Measurements from ENCODE around the gene ERVK3-1.
"Not testable (repeated sequence)": the region's sequence is repeated elsewhere in the genome, so short reads cannot be mapped to it uniquely, and the experiment has no call there.

Gene ERVK3-1, protein sequence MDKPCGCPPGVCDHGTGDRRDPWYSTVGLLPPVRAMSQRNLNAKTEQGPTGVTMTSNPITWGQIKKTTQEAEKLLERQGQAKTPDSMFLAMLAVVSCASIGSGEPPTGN

DNA sequence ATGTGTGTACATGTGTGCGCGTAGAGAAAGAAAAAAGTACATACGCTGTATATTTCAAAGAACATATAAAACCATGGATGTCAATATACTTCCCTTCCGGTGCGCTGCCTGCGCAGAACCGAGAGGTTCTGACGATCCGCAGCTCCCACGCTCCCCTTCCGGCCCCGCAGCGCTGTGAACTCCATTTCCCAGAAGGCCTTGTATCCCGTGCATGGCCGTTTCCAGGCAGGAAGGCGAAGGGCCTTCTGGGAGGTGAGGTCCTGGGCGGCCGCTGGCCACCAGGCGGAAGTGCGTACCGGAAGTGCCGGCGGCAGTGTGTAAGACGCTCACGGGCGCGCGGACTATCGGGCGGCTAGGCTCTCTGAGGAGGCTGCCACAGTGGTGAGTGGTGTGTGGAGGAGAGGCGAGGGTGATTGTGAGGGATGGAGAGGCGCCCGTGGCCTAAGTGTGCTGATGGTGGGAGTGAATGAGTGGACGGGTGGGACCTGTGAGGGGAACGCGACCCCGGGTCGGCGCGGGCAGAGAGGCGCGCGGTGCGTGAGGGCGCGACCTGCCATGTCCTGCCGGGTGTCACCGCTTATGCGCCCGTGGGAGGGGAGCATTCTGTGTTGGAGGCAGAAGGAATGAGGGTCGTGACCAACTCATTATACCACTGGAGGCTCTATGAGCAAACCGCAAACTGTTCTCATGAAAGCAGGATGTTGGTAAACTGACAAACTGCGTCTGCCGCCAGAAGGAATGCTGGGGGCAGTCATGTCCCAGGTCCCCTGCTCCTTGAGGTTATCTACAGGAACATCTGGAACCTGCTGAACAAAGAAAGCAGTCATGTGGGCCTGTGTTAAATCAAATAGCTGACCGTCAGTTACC is at the start of gene ERVK3-1:
TSS of gene ERVK3-1 (plus strand) at position 313 of the 867 bp plus-strand sequence. CDS start 6,792 bp downstream, outside the sequence.
- H3K4me3 ChIP-seq (ENCODE audit: low read depth, low read length), result peak within 1 kb of the TSS; percentile 80
- TF ChIP-seq CTCF (IDR thresholded peaks at IDR 0.05; ENCODE audit: low read depth, low read length, missing control alignments), result no peak
- DNase-seq (ENCODE audit: low read depth), result peak; percentile 90
- in situ Hi-C loops (cut with HindIII; ENCODE audit: low sequenced_read_pairs), result no loop called here

GRCh38 chr19:58258259-58258658 is 46.9 kb upstream of the ERVK3-1 start:
- in situ Hi-C loops (cut with HindIII; ENCODE audit: low sequenced_read_pairs); H3K4me3 ChIP-seq (ENCODE audit: low read depth, low read length); DNase-seq (ENCODE audit: low read depth): not testable (repeated sequence)

DNA sequence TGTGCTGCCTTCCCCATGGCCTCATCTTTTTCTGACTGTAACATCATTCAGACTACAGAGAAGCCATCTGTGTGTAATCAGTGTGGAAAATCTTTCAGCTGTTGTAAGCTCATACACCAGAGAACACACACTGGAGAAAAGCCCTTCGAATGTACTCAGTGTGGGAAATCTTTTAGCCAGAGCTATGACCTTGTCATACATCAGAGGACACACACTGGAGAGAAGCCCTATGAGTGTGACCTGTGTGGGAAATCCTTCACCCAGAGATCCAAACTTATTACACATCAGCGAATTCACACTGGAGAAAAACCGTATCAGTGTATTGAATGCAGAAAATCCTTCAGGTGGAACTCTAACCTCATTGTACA is 43.6 kb upstream of the ERVK3-1 start:
- no peak overlapping the region for H3K4me3 ChIP-seq (ENCODE audit: low read depth, low read length)
- DNase-seq (ENCODE audit: low read depth), result no peak
- in situ Hi-C loops (cut with HindIII; ENCODE audit: low sequenced_read_pairs), result loop anchor here (5.0 kb wide), 1 partner anchor 34 kb away; the partner anchor contains the start of gene ZNF544
- TF ChIP-seq CTCF (IDR thresholded peaks at IDR 0.05; ENCODE audit: low read depth, low read length, missing control alignments), result no peak

DNA sequence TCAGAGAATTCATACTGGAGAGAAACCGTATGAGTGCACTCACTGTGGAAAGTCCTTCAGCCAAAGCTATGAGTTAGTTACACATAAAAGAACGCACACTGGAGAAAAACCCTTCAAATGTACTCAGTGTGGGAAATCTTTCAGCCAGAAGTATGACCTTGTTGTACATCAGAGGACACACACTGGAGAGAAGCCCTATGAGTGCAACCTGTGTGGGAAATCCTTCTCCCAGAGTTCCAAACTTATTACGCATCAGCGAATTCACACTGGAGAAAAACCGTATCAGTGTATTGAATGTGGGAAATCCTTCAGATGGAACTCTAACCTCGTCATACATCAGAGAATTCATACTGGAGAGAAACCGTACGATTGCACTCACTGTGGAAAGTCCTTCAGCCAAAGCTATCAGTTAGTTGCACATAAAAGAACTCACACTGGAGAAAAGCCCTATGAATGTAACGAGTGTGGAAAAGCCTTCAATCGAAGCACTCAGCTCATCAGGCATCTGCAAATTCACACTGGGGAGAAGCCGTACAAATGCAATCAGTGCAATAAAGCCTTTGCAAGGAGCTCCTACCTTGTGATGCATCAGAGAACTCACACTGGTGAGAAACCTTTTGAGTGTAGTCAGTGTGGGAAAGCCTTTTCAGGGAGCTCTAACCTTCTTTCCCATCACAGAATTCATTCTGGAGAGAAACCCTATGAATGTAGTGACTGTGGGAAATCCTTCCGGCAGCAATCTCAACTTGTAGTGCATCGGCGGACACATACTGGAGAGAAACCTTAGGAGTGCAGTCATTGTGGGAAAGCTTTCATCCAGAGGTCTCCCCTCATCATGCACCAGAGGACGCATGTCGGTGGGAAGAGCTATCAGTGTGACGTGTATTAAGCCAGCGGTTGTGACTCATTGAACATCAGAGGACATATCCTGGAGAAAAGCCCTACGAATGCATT is 42.9 kb upstream of the ERVK3-1 start:
- in situ Hi-C loops (cut with HindIII; ENCODE audit: low sequenced_read_pairs), result loop anchor here (5.0 kb wide), 1 partner anchor 35 kb away; the partner anchor contains the start of gene ZNF544
- no peak for TF ChIP-seq CTCF (IDR thresholded peaks at IDR 0.05; ENCODE audit: low read depth, low read length, missing control alignments)
- no peak overlapping the region for H3K4me3 ChIP-seq (ENCODE audit: low read depth, low read length)
- DNase-seq (ENCODE audit: low read depth), result no peak

- no peak for DNase-seq (ENCODE audit: low read depth)
- no peak for TF ChIP-seq CTCF (IDR thresholded peaks at IDR 0.05; ENCODE audit: low read depth, low read length, missing control alignments)
- no peak overlapping the region for H3K4me3 ChIP-seq (ENCODE audit: low read depth, low read length)
- in situ Hi-C loops (cut with HindIII; ENCODE audit: low sequenced_read_pairs), result loop anchor here (5.0 kb wide), 1 partner anchor 36 kb away; the partner anchor contains the start of gene ZNF544
These were observed 42.3 kb upstream of the ERVK3-1 start for GRCh38 chr19:58262922-58263296.

DNA sequence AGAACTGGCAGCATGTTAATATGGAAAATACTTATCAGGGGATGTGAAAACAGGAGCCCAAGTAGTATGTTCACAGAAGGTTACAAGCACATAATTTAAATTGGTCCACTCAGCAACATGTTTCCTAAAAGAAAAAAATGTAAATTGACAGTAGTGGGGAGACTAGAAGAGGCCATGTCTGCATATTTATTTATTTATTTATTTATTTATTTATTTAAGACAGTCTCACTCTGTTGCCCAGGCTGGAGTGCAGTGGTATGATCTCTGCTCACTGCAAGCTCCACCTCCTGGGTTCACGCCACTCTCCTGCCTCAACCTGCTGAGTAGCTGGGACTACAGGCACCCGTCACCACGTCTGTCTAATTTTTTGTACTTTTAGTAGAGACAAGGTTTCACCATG is 40.1 kb upstream of the ERVK3-1 start:
- no peak for TF ChIP-seq CTCF (IDR thresholded peaks at IDR 0.05; ENCODE audit: low read depth, low read length, missing control alignments)
- in situ Hi-C loops (cut with HindIII; ENCODE audit: low sequenced_read_pairs), result no loop called here
- no peak overlapping the region for H3K4me3 ChIP-seq (ENCODE audit: low read depth, low read length)
- DNase-seq (ENCODE audit: low read depth), result no peak
